CD8-positive, alpha-beta memory T cell (primary cell): ENCODE measurements around the gene AGPAT4. TPM values are rescaled to one million over a fixed set of nuclear protein-coding genes. Genes with fewer than 3 reads are reported as not detected.

Experiments
- CTCF ChIA-PET: fragments of 350-600 bp; sonication (Branson Sonifier 250); formaldehyde crosslinking; loops from one replicate; lab custom pipeline; 2021; ENCODE audit warnings: antibody characterized with exemption; lab: Charles Lee
- POLR2A ChIA-PET: fragments of 350-600 bp; sonication (Branson Sonifier 250); formaldehyde crosslinking; loops from one replicate; lab custom pipeline; 2021; ENCODE audit warnings: antibody characterized with exemption; lab: Charles Lee
- DNase-seq, 5 donors: peaks; one replicate each; pipeline versions ENCODE4 v3.0.0 to v3.0.0-alpha.2; 2020 to 2022; ENCODE audit warnings: mixed read lengths in 1 of 5
- H3K27ac ChIP-seq: one replicate; pipeline ENCODE4 v1.7.0; 2013; ENCODE audit warnings: low read depth, mild to moderate bottlenecking, low read length, moderate library complexity
- H3K27me3 ChIP-seq: 2 replicates; pipeline ENCODE4 v1.7.0; 2013; ENCODE audit warnings: low read length, mild to moderate bottlenecking; ENCODE audit not compliant: insufficient read depth, poor library complexity, severe bottlenecking
- H3K36me3 ChIP-seq: 2 replicates; pipeline ENCODE4 v1.7.0; 2013; ENCODE audit warnings: mild to moderate bottlenecking, low read length, moderate library complexity; ENCODE audit not compliant: insufficient read depth
- H3K4me1 ChIP-seq: 2 replicates; pipeline ENCODE4 v1.7.0; 2013; ENCODE audit warnings: mild to moderate bottlenecking, low read length, moderate library complexity; ENCODE audit not compliant: insufficient read depth
- H3K4me3 ChIP-seq: 2 replicates; pipeline ENCODE4 v1.7.0; 2013; ENCODE audit warnings: mild to moderate bottlenecking, low read length
- H3K9me3 ChIP-seq: 2 replicates; pipeline ENCODE4 v1.7.0; 2013; ENCODE audit warnings: mild to moderate bottlenecking, low read length
- H3K27ac Mint-ChIP-seq, 8 donors: one replicate each; pipeline ENCODE4 v1.8.0; 2020 to 2021; ENCODE audit warnings: mixed read lengths in 8 of 8, mild to moderate bottlenecking in 6 of 8, inconsistent platforms in 3 of 8, moderate library complexity in 3 of 8
- H3K27me3 Mint-ChIP-seq, 2 donors: one replicate each; pipeline ENCODE4 v1.8.0; 2020 to 2021; ENCODE audit warnings: mixed read lengths in 2 of 2, mild to moderate bottlenecking in 1 of 2, moderate library complexity in 1 of 2
- H3K36me3 Mint-ChIP-seq, 3 donors: one replicate each; pipeline ENCODE4 v1.8.0; 2020 to 2021; ENCODE audit warnings: mixed read lengths in 3 of 3, inconsistent platforms in 1 of 3, mild to moderate bottlenecking in 1 of 3
- H3K4me1 Mint-ChIP-seq, 3 donors: one replicate each; pipeline ENCODE4 v1.8.0; 2020 to 2021; ENCODE audit warnings: mixed read lengths in 3 of 3, inconsistent platforms in 1 of 3, mild to moderate bottlenecking in 1 of 3
- H3K4me3 Mint-ChIP-seq, 7 donors: one replicate each; pipeline ENCODE4 v1.8.0; 2020 to 2021; ENCODE audit warnings: mixed read lengths in 7 of 7, mild to moderate bottlenecking in 6 of 7, moderate library complexity in 4 of 7, inconsistent platforms in 2 of 7
- H3K9me3 Mint-ChIP-seq, 5 donors: one replicate each; pipeline ENCODE4 v1.8.0; 2020 to 2022; ENCODE audit warnings: mixed read lengths in 5 of 5, mild to moderate bottlenecking in 3 of 5, moderate library complexity in 2 of 5, inconsistent platforms in 1 of 5
- polyA plus RNA-seq: library from polyadenylated mRNA; unstranded; fragments of 300-500 nt; fragmentation: Illumina TruSeq; gene quantifications from one replicate; pipeline ENCODE4 v1.2.3, GENCODE V29; 2021
- total RNA-seq, 2 experiments: library from RNA; stranded (reverse); gene quantifications; one replicate each; pipeline ENCODE4 v1.2.3, GENCODE V29; 2021

Gene AGPAT4
- total and polyA plus RNA-seq, 3 experiments from 2014 or later = 2.2 to 5.9 (median 2.8) TPM

- Mint-ChIP-seq H3K9me3 (no peaks in the 10 kb centered on the region), H3K27me3 (peaks cover 0 to 1% of the 10 kb centered on the region in 2 donors), H3K4me1 (peaks cover 16 to 25% (median 17%) of the 10 kb centered on the region in 3 donors), H3K4me3 (no peak overlapping the region), H3K27ac (peak overlapping the region in 1 of 8 donors; percentile 83), H3K36me3 (peaks cover 0 to 8% (median 6%) of the 10 kb centered on the region in 3 donors)
- H3K4me1 ChIP-seq = peaks cover 11% of the 10 kb centered on the region
- H3K27me3 ChIP-seq = no peaks in the 10 kb centered on the region
- H3K9me3 ChIP-seq = no peaks in the 10 kb centered on the region
- peak overlapping the region; percentile 12 for H3K27ac ChIP-seq
- no peaks in the 10 kb centered on the region for H3K36me3 ChIP-seq
- no peak overlapping the region for H3K4me3 ChIP-seq
- ChIA-PET CTCF (interaction anchor here (0.6 kb wide), 1 partner anchor 18 kb away, joined by 3 read pairs; no protein-coding TSS in a partner anchor), POLR2A (no interaction called here)
- DNase-seq = no peak
These were observed 4.6 kb downstream of the AGPAT4 start for GRCh38 chr6:161269310-161269709.

- H3K4me1 Mint-ChIP-seq = peaks cover 10 to 21% (median 12%) of the 10 kb centered on the region in 3 donors
- no peaks in the 10 kb centered on the region for H3K27me3 ChIP-seq
- POLR2A ChIA-PET = no interaction called here
- H3K27ac Mint-ChIP-seq = peak overlapping the region in 2 of 8 donors; percentile 22 to 33
- H3K9me3 ChIP-seq = no peaks in the 10 kb centered on the region
- H3K9me3 Mint-ChIP-seq = no peaks in the 10 kb centered on the region
- peak overlapping the region in 1 of 7 donors; percentile 10 for H3K4me3 Mint-ChIP-seq
- no peak for DNase-seq
- H3K27ac ChIP-seq = no peak overlapping the region
- CTCF ChIA-PET = no interaction called here
- peaks cover 0 to 8% (median 6%) of the 10 kb centered on the region in 3 donors for H3K36me3 Mint-ChIP-seq
- no peaks in the 10 kb centered on the region for H3K36me3 ChIP-seq
- H3K4me1 ChIP-seq = peaks cover 9% of the 10 kb centered on the region
- H3K27me3 Mint-ChIP-seq = peaks cover 0 to 1% of the 10 kb centered on the region in 2 donors
- no peak overlapping the region for H3K4me3 ChIP-seq
These were observed 5.2 kb downstream of the AGPAT4 start for GRCh38 chr6:161268531-161269210.

- H3K4me1 ChIP-seq = no peaks in the 10 kb centered on the region
- Mint-ChIP-seq H3K9me3 (no peaks in the 10 kb centered on the region), H3K36me3 (peaks cover 2 to 10% (median 8%) of the 10 kb centered on the region in 3 donors), H3K27ac (peak overlapping the region in 1 of 8 donors; percentile 61), H3K27me3 (peaks cover 0 to 1% of the 10 kb centered on the region in 2 donors), H3K4me3 (no peak overlapping the region), H3K4me1 (peaks cover 0 to 6% (median 0%) of the 10 kb centered on the region in 3 donors)
- no peaks in the 10 kb centered on the region for H3K27me3 ChIP-seq
- ChIA-PET POLR2A (no interaction called here), CTCF (no interaction called here)
- H3K36me3 ChIP-seq = no peaks in the 10 kb centered on the region
- H3K27ac ChIP-seq = no peak overlapping the region
- H3K9me3 ChIP-seq = no peaks in the 10 kb centered on the region
- DNase-seq = no peak
- H3K4me3 ChIP-seq = no peak overlapping the region
These were observed 7.2 kb downstream of the AGPAT4 start for GRCh38 chr6:161266513-161267230.

- no peak for DNase-seq
- Histone ChIP-seq H3K27me3 (no peaks in the 10 kb centered on the region), H3K9me3 (no peaks in the 10 kb centered on the region), H3K4me1 (no peaks in the 10 kb centered on the region), H3K27ac (no peak overlapping the region), H3K36me3 (no peaks in the 10 kb centered on the region), H3K4me3 (no peak overlapping the region)
- H3K36me3 Mint-ChIP-seq = peaks cover 3 to 10% (median 9%) of the 10 kb centered on the region in 3 donors
- no peaks in the 10 kb centered on the region for H3K9me3 Mint-ChIP-seq
- CTCF ChIA-PET = no interaction called here
- peaks cover 0 to 1% of the 10 kb centered on the region in 2 donors for H3K27me3 Mint-ChIP-seq
- H3K27ac Mint-ChIP-seq = peak overlapping the region in 1 of 8 donors; percentile 61
- POLR2A ChIA-PET = no interaction called here
- H3K4me1 Mint-ChIP-seq = peaks cover 0 to 2% (median 0%) of the 10 kb centered on the region in 3 donors
- H3K4me3 Mint-ChIP-seq = no peak overlapping the region
These were observed 7.9 kb downstream of the AGPAT4 start for GRCh38 chr6:161265975-161266374.

GRCh38 chr6:161265554-161265953 is 8.3 kb downstream of the AGPAT4 start:
- no peak overlapping the region for H3K4me3 Mint-ChIP-seq

GRCh38 chr6:161264181-161264580 is 9.7 kb downstream of the AGPAT4 start:
- no peaks in the 10 kb centered on the region for H3K9me3 Mint-ChIP-seq
- ChIA-PET POLR2A (no interaction called here), CTCF (no interaction called here)
- no peaks in the 10 kb centered on the region for H3K9me3 ChIP-seq
- no peaks in the 10 kb centered on the region for H3K4me1 Mint-ChIP-seq
- no peak overlapping the region for H3K4me3 ChIP-seq
- no peaks in the 10 kb centered on the region for H3K36me3 ChIP-seq
- H3K27me3 ChIP-seq = no peaks in the 10 kb centered on the region
- no peak overlapping the region for H3K4me3 Mint-ChIP-seq
- no peaks in the 10 kb centered on the region for H3K4me1 ChIP-seq
- no peak overlapping the region for H3K27ac Mint-ChIP-seq
- peaks cover 4 to 10% (median 10%) of the 10 kb centered on the region in 3 donors for H3K36me3 Mint-ChIP-seq
- H3K27ac ChIP-seq = no peak overlapping the region
- DNase-seq = no peak
- peaks cover 0 to 2% of the 10 kb centered on the region in 2 donors for H3K27me3 Mint-ChIP-seq

More at GRCh38 chr6:161265554-161265953, 8.3 kb downstream of the AGPAT4 start:
- Histone ChIP-seq H3K4me3 (no peak overlapping the region), H3K4me1 (no peaks in the 10 kb centered on the region), H3K36me3 (no peaks in the 10 kb centered on the region), H3K27ac (no peak overlapping the region), H3K9me3 (no peaks in the 10 kb centered on the region), H3K27me3 (no peaks in the 10 kb centered on the region)
- ChIA-PET POLR2A (no interaction called here), CTCF (no interaction called here)
- H3K36me3 Mint-ChIP-seq = peaks cover 4 to 10% (median 10%) of the 10 kb centered on the region in 3 donors
- no peaks in the 10 kb centered on the region for H3K4me1 Mint-ChIP-seq
- no peak for DNase-seq
- no peaks in the 10 kb centered on the region for H3K9me3 Mint-ChIP-seq
- peaks cover 0 to 1% of the 10 kb centered on the region in 2 donors for H3K27me3 Mint-ChIP-seq
- H3K27ac Mint-ChIP-seq = no peak overlapping the region

- ChIA-PET POLR2A (no interaction called here), CTCF (interaction anchor here (0.9 kb wide), 1 partner anchor 112 kb away, joined by 4 read pairs; no protein-coding TSS in a partner anchor)
- no peak overlapping the region for H3K27ac Mint-ChIP-seq
- no peaks in the 10 kb centered on the region for H3K4me1 ChIP-seq
- no peaks in the 10 kb centered on the region for H3K9me3 Mint-ChIP-seq
- no peak overlapping the region for H3K4me3 ChIP-seq
- no peak for DNase-seq
- H3K36me3 Mint-ChIP-seq = peaks cover 4 to 7% (median 6%) of the 10 kb centered on the region in 3 donors
- H3K36me3 ChIP-seq = no peaks in the 10 kb centered on the region
- no peaks in the 10 kb centered on the region for H3K27me3 ChIP-seq
- peaks cover 0 to 2% (median 0%) of the 10 kb centered on the region in 3 donors for H3K4me1 Mint-ChIP-seq
- H3K4me3 Mint-ChIP-seq = no peak overlapping the region
- peaks cover 0 to 2% of the 10 kb centered on the region in 2 donors for H3K27me3 Mint-ChIP-seq
- H3K27ac ChIP-seq = no peak overlapping the region
- no peaks in the 10 kb centered on the region for H3K9me3 ChIP-seq
These were observed 12.0 kb downstream of the AGPAT4 start for GRCh38 chr6:161261816-161262215.

- CTCF ChIA-PET = interaction anchor here (0.9 kb wide), 1 partner anchor 113 kb away, joined by 4 read pairs; no protein-coding TSS in a partner anchor
- H3K9me3 ChIP-seq = no peaks in the 10 kb centered on the region
- Mint-ChIP-seq H3K27ac (peak overlapping the region in 3 of 8 donors; percentile 38 to 90 (median 42)), H3K4me3 (no peak overlapping the region), H3K36me3 (peaks cover 4 to 6% (median 6%) of the 10 kb centered on the region in 3 donors), H3K9me3 (no peaks in the 10 kb centered on the region), H3K27me3 (peaks cover 0 to 2% of the 10 kb centered on the region in 2 donors), H3K4me1 (peaks cover 0 to 2% (median 0%) of the 10 kb centered on the region in 3 donors)
- H3K27ac ChIP-seq = no peak overlapping the region
- no peak overlapping the region for H3K4me3 ChIP-seq
- no peaks in the 10 kb centered on the region for H3K36me3 ChIP-seq
- no peaks in the 10 kb centered on the region for H3K27me3 ChIP-seq
- no peak for DNase-seq
- POLR2A ChIA-PET = no interaction called here
- H3K4me1 ChIP-seq = no peaks in the 10 kb centered on the region
These were observed 12.5 kb downstream of the AGPAT4 start for GRCh38 chr6:161261325-161261724.
